Testis (tissue), 3 donors: ENCODE measurements around the gene EZR. TPM values are rescaled to one million over a fixed set of nuclear protein-coding genes. Genes with fewer than 3 reads are reported as not detected.

Experiments
- DNase-seq: peaks from one replicate; pipeline ENCODE4 v3.0.0-alpha.2; 2019
- H3K27ac ChIP-seq, 2 donors: fragments of 200-600 bp; sonication (generic); one replicate each; pipeline ENCODE4 v1.5.1; 2019
- H3K27me3 ChIP-seq: fragments of 200-600 bp; sonication (generic); one replicate; pipeline ENCODE4 v1.5.1; 2019
- H3K36me3 ChIP-seq: fragments of 200-600 bp; sonication (generic); one replicate; pipeline ENCODE4 v1.5.1; 2017; ENCODE audit warnings: low read depth; ENCODE audit errors: missing control alignments
- H3K4me1 ChIP-seq: fragments of 200-600 bp; sonication (generic); one replicate; pipeline ENCODE4 v1.5.1; 2019
- H3K4me3 ChIP-seq, 2 donors: fragments of 200-600 bp; sonication (generic); one replicate each; pipeline ENCODE4 v1.5.1; 2017 to 2019
- H3K9me3 ChIP-seq: fragments of 200-600 bp; sonication (generic); one replicate; pipeline ENCODE4 v1.5.1; 2017
- POLR2A ChIP-seq: fragments of 450-650 bp; IDR thresholded peaks from one replicate; pipeline ENCODE4 v1.6.1; 2017; ENCODE audit warnings: antibody characterized with exemption, mild to moderate bottlenecking, moderate library complexity
- WGBS, 2 donors: methylation state at CpG; one replicate each; pipeline ENCODE4 v1.1.5; 2018; 5-methylcytosine and 5-hydroxymethylcytosine counted together
- intact Hi-C: fragments of 100-400 bp; cut with DNase I; formaldehyde crosslinking; loops from one replicate; pipeline ENCODE4 v1.15.1; 2023; ENCODE audit warnings: low total_unique reads
- polyA plus RNA-seq: library from polyadenylated mRNA; stranded (reverse); fragments of 350-450 nt; fragmentation: Illumina TruSeq; extraction: RNeasy Lipid Tissue Mini Kit (QIAGEN cat#74804); gene quantifications from one replicate; pipeline ENCODE4 v1.2.3, GENCODE V29; 2014; ENCODE audit warnings: low read depth, low replicate concordance; ENCODE audit not compliant: insufficient read depth
- total RNA-seq, 2 donors: library from RNA; depleted of rRNA; stranded (reverse); fragments of >200 nt; gene quantifications; one replicate each; pipeline ENCODE4 v1.2.3, GENCODE V29; 2016
- TF ChIP-seq, protein P1 (sequence below), 3 experiments: fragments of 450-650 bp in 2 of 3; fragments of 200-600 bp in 1 of 3; sonication (generic) in 1 of 3; IDR thresholded peaks; one replicate each; pipeline ENCODE4 v1.5.1; 2016 to 2019; ENCODE audit warnings: antibody characterized with exemption in 3 of 3, mild to moderate bottlenecking in 2 of 3, moderate library complexity in 1 of 3

EZR gene
- total and polyA plus RNA-seq, 3 donors from 2014 or later: 129 to 199 (median 164) TPM

DNA sequence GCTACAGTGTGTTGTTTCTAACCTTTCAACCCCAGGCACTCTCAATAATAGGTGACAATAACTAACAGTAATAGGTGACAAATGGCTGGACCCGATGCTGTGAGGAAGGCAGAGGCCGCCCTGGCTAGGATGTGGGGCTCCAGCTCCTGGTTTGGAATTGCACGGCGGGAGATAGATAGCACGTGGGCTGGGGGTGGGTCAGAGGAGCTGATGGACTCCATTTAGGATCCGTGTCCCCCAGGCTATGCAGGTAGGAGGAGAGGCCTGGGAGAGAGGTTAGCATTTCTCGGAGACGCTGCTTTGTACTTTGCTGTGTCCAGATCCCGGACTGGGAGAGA, 61.4 kb downstream of the EZR start:
- no peak for DNase-seq
- peaks cover 2% of the 10 kb centered on the region for H3K4me1 ChIP-seq
- no peak overlapping the region for H3K27ac ChIP-seq
- H3K4me3 ChIP-seq: no peak overlapping the region
- H3K9me3 ChIP-seq: no peaks in the 10 kb centered on the region
- H3K36me3 ChIP-seq: no peaks in the 10 kb centered on the region
- TF ChIP-seq, protein P1, sequence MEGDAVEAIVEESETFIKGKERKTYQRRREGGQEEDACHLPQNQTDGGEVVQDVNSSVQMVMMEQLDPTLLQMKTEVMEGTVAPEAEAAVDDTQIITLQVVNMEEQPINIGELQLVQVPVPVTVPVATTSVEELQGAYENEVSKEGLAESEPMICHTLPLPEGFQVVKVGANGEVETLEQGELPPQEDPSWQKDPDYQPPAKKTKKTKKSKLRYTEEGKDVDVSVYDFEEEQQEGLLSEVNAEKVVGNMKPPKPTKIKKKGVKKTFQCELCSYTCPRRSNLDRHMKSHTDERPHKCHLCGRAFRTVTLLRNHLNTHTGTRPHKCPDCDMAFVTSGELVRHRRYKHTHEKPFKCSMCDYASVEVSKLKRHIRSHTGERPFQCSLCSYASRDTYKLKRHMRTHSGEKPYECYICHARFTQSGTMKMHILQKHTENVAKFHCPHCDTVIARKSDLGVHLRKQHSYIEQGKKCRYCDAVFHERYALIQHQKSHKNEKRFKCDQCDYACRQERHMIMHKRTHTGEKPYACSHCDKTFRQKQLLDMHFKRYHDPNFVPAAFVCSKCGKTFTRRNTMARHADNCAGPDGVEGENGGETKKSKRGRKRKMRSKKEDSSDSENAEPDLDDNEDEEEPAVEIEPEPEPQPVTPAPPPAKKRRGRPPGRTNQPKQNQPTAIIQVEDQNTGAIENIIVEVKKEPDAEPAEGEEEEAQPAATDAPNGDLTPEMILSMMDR (IDR thresholded peaks at IDR 0.05): no peak
- no peak for TF ChIP-seq POLR2A
- whole genome bisulfite sequencing, 2 donors: 85 to 86% methylated on average over 9 of the region's 9 CpGs
- no peaks in the 10 kb centered on the region for H3K27me3 ChIP-seq
- intact Hi-C loops: no loop called here

DNA sequence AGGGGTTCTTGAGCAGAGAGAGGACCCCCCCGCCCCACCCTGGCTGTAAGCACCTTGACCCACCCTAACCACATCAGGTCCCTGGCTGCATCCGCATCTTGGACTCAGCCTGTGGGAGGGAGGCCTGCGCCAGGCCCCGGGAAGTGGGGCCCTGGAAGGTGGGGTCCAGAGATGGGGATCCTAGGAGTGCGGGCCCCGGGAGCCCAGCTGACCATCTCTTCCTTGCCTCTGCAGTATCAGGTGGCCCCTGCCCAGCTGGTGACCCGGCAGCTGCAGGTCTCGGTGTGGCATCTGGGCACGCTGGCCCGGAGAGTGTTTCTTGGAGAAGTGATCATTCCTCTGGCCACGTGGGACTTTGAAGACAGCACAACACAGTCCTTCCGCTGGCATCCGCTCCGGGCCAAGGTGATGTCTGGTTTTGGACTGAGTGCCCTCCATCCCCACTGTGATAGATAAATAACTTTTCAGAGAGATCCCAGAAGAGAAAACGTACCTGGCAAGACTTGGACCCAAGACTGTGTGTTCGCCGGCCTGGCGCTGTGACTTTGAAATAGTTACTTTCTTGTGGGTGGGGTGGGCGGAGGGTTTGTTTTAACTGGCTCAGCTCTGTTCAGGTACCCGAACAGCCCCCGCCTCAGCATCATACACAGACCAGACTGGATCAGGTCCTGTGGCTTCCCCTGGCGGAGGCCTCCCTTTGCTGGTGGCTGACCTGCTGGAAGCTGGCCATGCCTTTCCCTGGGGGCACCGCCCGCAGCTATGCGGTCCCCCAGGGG, 62.0 kb downstream of the EZR start:
- Histone ChIP-seq H3K27me3 (no peaks in the 10 kb centered on the region), H3K36me3 (no peaks in the 10 kb centered on the region), H3K27ac (no peak overlapping the region), H3K9me3 (no peaks in the 10 kb centered on the region), H3K4me3 (no peak overlapping the region), H3K4me1 (peaks cover 5% of the 10 kb centered on the region)
- intact Hi-C loops: no loop called here
- TF ChIP-seq, protein P1 (IDR thresholded peaks at IDR 0.05): no peak
- no peak for TF ChIP-seq POLR2A
- WGBS, 2 donors: 89 to 91% methylated on average over 16 to 25 of the region's 25 CpGs
- no peak for DNase-seq

DNA sequence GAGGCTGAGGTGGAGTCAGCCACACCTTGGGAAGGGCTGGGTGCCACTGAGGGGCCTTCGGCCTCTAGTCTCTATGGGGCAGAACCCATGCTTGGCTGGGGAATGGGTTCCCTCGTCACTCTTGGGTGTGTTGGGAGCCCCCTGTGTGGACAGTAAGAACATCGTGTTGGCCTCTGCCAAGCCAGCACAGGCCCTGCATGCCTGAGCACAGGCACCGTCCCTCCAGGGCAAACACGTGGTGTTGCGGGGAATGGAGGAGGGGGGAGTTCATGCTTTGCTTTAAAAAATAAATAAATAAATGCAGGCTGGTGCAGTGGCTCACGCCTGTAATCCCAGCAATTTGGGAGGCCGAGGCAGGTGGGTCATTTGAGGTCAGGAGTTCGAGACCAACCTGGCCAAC, 63.0 kb downstream of the EZR start:
- Histone ChIP-seq H3K9me3 (no peaks in the 10 kb centered on the region), H3K36me3 (no peaks in the 10 kb centered on the region), H3K27ac (no peak overlapping the region), H3K4me1 (peaks cover 5% of the 10 kb centered on the region), H3K27me3 (no peaks in the 10 kb centered on the region), H3K4me3 (no peak overlapping the region)
- no peak for TF ChIP-seq POLR2A
- TF ChIP-seq, protein P1 (IDR thresholded peaks at IDR 0.05): no peak
- no peak for DNase-seq
- intact Hi-C loops: no loop called here
- 93 to 97% methylated on average over 9 of the region's 9 CpGs for WGBS, 2 donors

GRCh38 chr6:158755636-158756035, 63.5 kb downstream of the EZR start:
- no peak overlapping the region for H3K4me3 ChIP-seq
- no peaks in the 10 kb centered on the region for H3K9me3 ChIP-seq
- WGBS, 2 donors: 91 to 95% methylated on average over 13 of the region's 13 CpGs
- intact Hi-C loops: no loop called here
- TF ChIP-seq, protein P1 (IDR thresholded peaks at IDR 0.05): no peak
- TF ChIP-seq POLR2A: no peak
- no peak overlapping the region for H3K27ac ChIP-seq
- no peaks in the 10 kb centered on the region for H3K36me3 ChIP-seq
- no peaks in the 10 kb centered on the region for H3K27me3 ChIP-seq
- peaks cover 5% of the 10 kb centered on the region for H3K4me1 ChIP-seq
- no peak for DNase-seq

- intact Hi-C loops: no loop called here
- Histone ChIP-seq H3K9me3 (no peaks in the 10 kb centered on the region), H3K4me1 (peaks cover 5% of the 10 kb centered on the region), H3K36me3 (no peaks in the 10 kb centered on the region), H3K27me3 (no peaks in the 10 kb centered on the region), H3K27ac (no peak overlapping the region), H3K4me3 (no peak overlapping the region)
- TF ChIP-seq POLR2A: no peak
- TF ChIP-seq, protein P1 (IDR thresholded peaks at IDR 0.05): no peak
- WGBS, 2 donors: 68 to 79% methylated on average over 11 of the region's 11 CpGs
- peak; percentile 10 for DNase-seq
Observed at GRCh38 chr6:158754738-158755137, 64.4 kb downstream of the EZR start.
